Breast epithelium (tissue), 3 donors: Measurements from ENCODE around the gene TRIM8.

Source experiments
- CTCF ChIP-seq, 3 donors: fragments of 450-650 bp; IDR thresholded peaks; one replicate each; pipeline ENCODE4 v1.5.1; 2016 to 2017; ENCODE audit warnings: antibody characterized with exemption in 3 of 3, mild to moderate bottlenecking in 3 of 3, moderate library complexity in 3 of 3
- POLR2AphosphoS5 ChIP-seq, 3 donors: sonication (generic); formaldehyde crosslinking; IDR thresholded peaks; one replicate each; pipeline ENCODE4 v1.6.1; 2017; ENCODE audit warnings: antibody characterized with exemption in 3 of 3

GRCh38 chr10:102595293-102595692 is 49.0 kb upstream of the TRIM8 start:
- no peak for TF ChIP-seq POLR2AphosphoS5 (IDR thresholded peaks at IDR 0.05)
- no peak for TF ChIP-seq CTCF (IDR thresholded peaks at IDR 0.05)
